A549 treated with AZD9567 at 1 μM for 4 hours (cell line): Measurements from ENCODE around the gene TENT5C. TPM values are rescaled to one million over a fixed set of nuclear protein-coding genes. Genes with fewer than 3 reads are reported as not detected.

Experiments used
- total RNA-seq: library from RNA; stranded (reverse); fragments of 200-300 nt; extraction: Qiagen RNA extraction; gene quantifications from 5 replicates; pipeline ENCODE4 v1.2.3, GENCODE V29; 2022; ENCODE audit not compliant: insufficient read depth

The TENT5C gene
- 0.07 to 0.12 TPM (median 0.09 TPM) in 4 of 5 replicates, not detected in the other for total RNA-seq

GRCh38 chr1:117605774-117606648 lies at the start of gene TENT5C:
TSS of gene TENT5C (plus strand) at chr1:117606048. CDS start at chr1:117622869, 16,821 bp downstream.

Other genes with a start within 250 kb of the TENT5C start
- 5.9 to 14.5 TPM (median 8.1 TPM) in 5 replicates for gene MAN1A2, start 238.6 kb upstream of the TENT5C start, total RNA-seq